Measurements from ENCODE around the gene EGFL8.
"Not testable (repeated sequence)": the region's sequence is repeated elsewhere in the genome, so short reads cannot be mapped to it uniquely, and the experiment has no call there.

Gene EGFL8

DNA sequence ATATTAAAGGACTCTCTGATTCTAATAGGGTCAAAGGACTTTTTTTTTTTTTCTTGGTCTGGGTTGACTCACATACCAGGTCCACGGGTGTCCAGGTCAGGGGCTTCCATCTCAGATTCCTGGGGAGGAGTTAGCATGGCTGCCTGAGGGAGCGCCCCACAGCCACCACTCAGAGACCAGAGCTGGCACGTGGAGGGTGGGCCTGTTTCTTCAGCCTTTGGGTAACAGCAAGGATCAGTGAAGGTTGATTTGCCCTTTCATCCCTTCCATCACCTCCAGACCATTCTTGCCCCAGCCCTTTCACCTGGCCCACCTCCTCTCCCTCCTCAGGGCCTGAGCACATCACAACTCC lies 33.9 kb downstream of the EGFL8 start:
- DNase-seq = no peak

DNA sequence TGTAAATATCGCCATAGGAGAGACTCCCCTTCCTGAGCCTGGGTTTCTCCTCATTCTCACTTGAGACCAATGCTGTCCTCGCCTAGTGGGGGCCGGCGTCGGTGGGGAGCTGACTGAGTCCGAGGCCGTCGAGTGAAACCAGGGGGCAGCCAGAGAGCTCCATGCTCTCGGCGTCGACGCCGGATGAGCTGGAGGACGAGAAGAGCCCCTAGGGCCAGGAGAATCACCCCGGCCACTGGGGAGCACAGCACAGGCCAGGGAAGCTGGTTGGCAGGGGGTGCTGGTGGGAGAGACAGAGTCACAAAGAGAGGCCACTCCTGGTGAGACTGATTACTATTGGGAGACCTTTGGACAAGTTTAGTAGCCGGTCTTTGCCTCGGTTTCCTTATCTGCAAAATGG lies 34.5 kb downstream of the EGFL8 start:
- DNase-seq = no peak

DNA sequence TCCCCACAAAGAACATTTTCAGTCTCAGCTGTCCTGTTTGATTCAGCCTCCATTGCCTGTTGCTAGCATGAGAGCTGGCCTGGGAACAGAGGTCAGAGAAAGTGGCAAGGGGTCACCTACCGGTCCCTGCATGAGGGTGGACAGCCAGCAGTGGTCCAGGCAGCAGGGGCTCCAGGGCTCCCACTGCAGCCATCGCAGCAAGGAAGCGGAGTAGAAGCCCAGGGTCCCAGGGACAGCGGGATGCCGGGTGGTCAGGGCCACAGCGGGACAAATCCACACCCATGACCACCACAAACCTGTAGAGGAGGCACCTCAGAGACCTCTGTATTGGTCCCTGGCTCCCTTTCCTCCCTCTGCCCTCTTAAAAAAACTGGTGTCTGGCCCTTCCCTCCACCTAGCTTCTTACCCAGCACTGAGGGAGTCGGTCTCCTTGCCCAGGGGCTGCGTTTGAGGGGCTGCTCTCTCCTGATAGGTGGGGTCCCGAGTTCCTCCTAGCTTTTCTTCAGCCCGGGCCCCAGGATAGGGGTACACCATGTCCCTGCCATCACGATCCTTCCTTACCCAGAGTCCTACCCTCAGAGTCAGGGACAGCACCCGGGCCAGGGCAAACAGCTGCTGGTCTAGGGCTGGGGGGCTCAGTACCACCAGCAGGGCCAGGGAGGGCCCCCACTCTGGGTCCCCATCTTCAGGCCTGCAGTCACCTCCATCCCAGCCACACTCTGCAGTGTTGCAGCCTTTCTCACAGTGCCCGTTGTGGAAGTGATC lies 36.5 kb downstream of the EGFL8 start:
- no peak for DNase-seq

GRCh38 chr6:32202186-32202585 lies 37.8 kb downstream of the EGFL8 start:
- no peak for DNase-seq

- no peak for DNase-seq
Observed at GRCh38 chr6:32203426-32204267, 39.3 kb downstream of the EGFL8 start.

DNA sequence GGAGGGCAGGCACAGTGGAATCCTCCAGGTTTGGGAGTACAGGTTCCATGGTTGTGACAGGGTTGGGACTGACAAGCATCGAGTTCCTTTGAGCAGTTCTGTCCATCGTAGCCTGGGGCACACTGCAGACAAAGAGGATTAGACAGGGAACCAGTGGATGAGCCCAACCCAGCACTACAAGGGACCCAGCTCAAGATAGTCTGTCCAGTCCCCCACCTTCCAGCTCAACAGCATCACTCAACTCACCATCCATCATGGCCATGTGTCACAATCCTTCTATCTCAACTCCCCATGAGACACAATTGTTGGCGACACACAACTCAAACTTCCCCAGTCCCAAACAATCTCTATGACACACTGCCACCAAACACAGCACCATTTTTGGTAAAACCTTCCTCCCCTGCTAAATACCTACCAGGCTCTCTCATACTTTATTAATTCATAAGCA lies 39.9 kb downstream of the EGFL8 start:
- no peak for DNase-seq

DNA sequence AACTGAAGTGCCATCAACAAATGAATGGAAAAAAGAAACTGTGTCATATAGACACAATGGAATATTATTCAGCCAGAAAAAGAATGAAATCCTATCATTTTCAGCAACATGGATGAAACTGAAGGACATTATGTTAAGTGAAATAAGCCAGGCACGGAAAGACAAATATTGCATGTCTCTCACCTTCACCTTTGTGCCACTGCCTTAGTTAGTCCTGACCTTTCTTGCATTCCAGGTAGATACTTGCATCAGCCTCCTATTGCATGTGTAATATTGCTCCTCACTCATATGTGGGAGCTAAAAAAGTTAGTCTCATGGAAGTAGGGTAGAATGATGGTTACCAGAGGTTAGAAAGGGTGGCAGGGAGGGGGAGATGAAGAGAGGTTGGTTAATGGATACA lies 44.6 kb downstream of the EGFL8 start:
- no peak for DNase-seq

DNA sequence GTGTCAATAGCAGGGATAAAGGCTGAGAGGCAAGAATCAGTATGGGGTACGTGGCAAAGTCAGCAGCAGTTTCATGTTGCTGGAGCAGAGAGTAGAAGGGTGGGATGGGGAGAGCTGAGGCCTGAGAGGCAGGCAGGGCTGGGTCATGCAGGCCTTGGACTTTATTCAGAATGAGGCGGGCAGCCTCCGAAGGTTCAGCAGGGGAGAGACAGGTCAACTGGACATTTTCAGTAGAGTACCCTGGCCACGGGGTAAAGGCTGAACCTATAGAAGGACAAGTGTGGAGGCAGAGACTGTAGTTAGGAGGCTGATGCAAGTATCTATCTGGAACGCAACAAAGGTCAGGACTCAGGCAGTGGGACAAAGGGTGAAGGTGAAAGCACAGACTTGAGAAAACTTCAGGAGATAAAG lies 45.8 kb downstream of the EGFL8 start:
- no peak for DNase-seq

DNA sequence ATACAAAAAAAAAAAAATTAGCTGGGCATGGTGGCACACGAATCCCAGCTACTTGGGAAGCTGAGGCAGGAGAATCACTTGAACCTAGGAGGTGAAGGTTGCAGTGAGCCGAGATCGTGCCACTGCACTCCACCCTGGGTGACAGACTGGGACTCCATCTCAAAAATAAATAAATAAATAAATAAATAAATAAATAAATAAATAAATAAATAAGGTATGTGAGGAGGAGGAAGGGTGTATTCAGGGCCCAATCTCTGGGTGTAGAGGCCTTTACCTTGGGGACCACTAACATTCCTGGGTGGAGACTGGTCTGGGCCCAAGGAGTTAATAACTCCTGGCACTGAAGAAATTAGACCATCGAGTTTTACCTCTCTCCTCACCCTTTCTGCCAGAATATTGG lies 47.0 kb downstream of the EGFL8 start:
- DNase-seq = not testable (repeated sequence)

DNA sequence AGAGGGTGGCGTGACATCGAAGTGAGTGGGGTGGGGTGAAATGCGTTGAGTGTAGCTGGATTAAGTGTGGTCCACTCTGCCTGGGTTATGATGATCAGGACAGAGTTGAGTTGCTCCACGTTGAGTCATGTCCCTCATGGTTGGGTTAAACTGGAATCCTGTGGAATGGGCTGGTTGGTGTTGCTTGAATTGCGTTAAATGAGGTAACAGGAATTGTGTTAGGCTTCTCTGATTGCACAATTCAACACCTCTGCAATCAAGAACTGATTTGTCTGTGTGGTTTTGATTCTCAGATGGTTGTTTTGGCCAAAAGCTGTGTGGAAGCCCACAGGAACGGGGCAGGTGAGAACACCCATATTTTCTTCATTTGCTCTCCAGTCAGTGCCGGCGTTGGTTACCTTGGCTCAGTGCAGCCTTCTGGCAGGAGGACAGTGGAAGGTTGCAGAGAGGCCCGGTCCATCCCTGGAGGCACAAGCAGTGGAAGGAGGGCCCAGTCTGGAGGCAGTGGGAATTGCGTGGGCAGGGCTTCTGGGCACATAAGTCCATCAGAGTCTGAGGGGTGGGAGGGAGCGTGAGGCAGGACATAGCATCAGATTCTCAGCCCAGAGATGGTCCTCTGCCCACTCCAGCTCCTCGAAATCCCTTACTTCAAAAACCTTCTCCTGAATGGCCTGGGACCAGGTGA lies 47.8 kb downstream of the EGFL8 start:
- no peak for DNase-seq

DNA sequence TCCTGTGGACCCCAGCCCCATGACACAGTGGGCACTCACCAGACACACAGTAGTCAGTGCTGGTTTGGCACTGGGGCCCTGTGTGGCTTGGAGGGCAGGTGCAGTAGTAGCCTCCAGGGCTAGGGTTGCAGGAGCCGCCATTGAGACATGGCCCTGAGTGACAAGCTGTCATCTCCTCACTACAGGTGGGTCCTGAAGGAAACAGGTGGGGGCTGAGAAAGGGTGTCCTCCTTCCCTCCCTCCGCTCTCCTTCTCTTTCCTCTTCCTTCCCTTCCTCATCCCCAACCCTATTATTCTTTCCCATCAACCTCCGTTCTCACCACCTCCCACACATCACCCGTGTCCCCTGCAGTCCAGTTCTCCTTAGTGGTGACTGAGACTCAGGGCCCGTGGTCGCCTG lies 49.3 kb downstream of the EGFL8 start:
- DNase-seq = no peak

GRCh38 chr6:32214126-32214525 lies 49.7 kb downstream of the EGFL8 start:
- DNase-seq = no peak

DNA sequence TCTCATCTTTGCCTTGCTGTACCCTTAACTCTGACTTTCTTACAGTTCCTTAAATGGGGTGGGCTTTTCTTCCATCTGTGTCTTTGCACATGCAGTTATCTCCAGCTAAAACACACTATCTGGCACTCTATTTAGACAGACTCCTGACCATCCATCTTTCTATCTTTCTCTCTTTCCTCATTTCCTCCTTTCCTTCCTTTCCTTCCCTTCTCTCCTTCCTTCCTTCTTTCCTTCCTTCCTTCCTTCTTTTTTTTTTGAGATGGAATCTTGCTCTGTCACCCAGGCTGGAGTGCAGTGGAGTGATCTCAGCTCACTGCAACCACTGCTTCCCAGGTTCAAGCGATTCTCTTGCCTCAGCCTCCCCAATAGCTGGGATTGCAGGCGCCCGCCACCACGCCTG lies 51.2 kb downstream of the EGFL8 start:
- DNase-seq = no peak

- no peak for DNase-seq
Observed at GRCh38 chr6:32216285-32216684, 51.9 kb downstream of the EGFL8 start.

GRCh38 chr6:32216998-32217397 lies 52.6 kb downstream of the EGFL8 start:
- DNase-seq = no peak
